Endodermal cell (in vitro differentiated cells): Measurements from ENCODE around the gene LILRA6. TPM values are rescaled to one million over a fixed set of nuclear protein-coding genes. Genes with fewer than 3 reads are reported as not detected.
A peak's percentile ranks its signal among the peaks of the same experiment; 100 is the strongest.

Experiments
- DNase-seq: peaks from one replicate; pipeline ENCODE4 v3.0.0-alpha.2; 2017
- H3K27ac ChIP-seq: 2 replicates; pipeline ENCODE4 v1.5.1; 2013; ENCODE audit warnings: mild to moderate bottlenecking, low read depth, low read length, moderate library complexity
- H3K27me3 ChIP-seq: 2 replicates; pipeline ENCODE4 v1.6.1; 2013; ENCODE audit warnings: mild to moderate bottlenecking, low read length, moderate library complexity; ENCODE audit not compliant: insufficient read depth, control insufficient read depth, poor library complexity, severe bottlenecking
- H3K36me3 ChIP-seq: 2 replicates; pipeline ENCODE4 v1.7.0; 2013; ENCODE audit warnings: mild to moderate bottlenecking, low read length, moderate library complexity; ENCODE audit not compliant: control insufficient read depth, insufficient read depth
- H3K4me1 ChIP-seq: one replicate; pipeline ENCODE4 v1.7.0; 2013; ENCODE audit warnings: low read length; ENCODE audit not compliant: control insufficient read depth, insufficient read depth
- H3K4me3 ChIP-seq: 2 replicates; pipeline ENCODE4 v1.5.1; 2013; ENCODE audit warnings: mild to moderate bottlenecking, low read length, moderate library complexity
- H3K9ac ChIP-seq: 2 replicates; pipeline ENCODE4 v1.6.1; 2013; ENCODE audit warnings: mild to moderate bottlenecking, low read length, moderate library complexity; ENCODE audit not compliant: poor library complexity, severe bottlenecking; ENCODE audit errors: extremely low read depth
- H3K9me3 ChIP-seq: 2 replicates; pipeline ENCODE4 v1.6.1; 2013; ENCODE audit warnings: mild to moderate bottlenecking, low read length, moderate library complexity; ENCODE audit not compliant: control insufficient read depth
- H3K27ac Mint-ChIP-seq: 2 replicates; pipeline ENCODE4 v1.8.0; 2020; ENCODE audit warnings: mixed read lengths
- H3K27me3 Mint-ChIP-seq: 2 replicates; pipeline ENCODE4 v1.8.0; 2021; ENCODE audit warnings: mild to moderate bottlenecking, mixed read lengths; ENCODE audit not compliant: insufficient read depth
- H3K36me3 Mint-ChIP-seq: 2 replicates; pipeline ENCODE4 v1.8.0; 2020; ENCODE audit warnings: low read depth, mixed read lengths
- H3K4me1 Mint-ChIP-seq: 2 replicates; pipeline ENCODE4 v1.8.0; 2020; ENCODE audit warnings: mixed read lengths
- H3K4me3 Mint-ChIP-seq: 2 replicates; pipeline ENCODE4 v1.8.0; 2020; ENCODE audit warnings: mild to moderate bottlenecking, moderate library complexity, mixed read lengths
- H3K9me3 Mint-ChIP-seq: 2 replicates; pipeline ENCODE4 v1.8.0; 2020; ENCODE audit warnings: mild to moderate bottlenecking, mixed read lengths
- CTCF ChIP-seq: fragments of 200-600 bp; sonication (generic); conservative IDR thresholded peaks from 2 replicates; pipeline ENCODE4 v1.5.0; 2021; ENCODE audit warnings: antibody characterized with exemption, mild to moderate bottlenecking
- WGBS, 2 experiments: methylation state at CpG; one replicate each; pipeline versions ENCODE4 v1.1.5 to v1.1.7; 2013; ENCODE audit warnings: missing lambda C conversion rate in 2 of 2, mixed read lengths in 1 of 2; ENCODE audit not compliant: insufficient coverage in 1 of 2, insufficient read length in 1 of 2; 5-methylcytosine and 5-hydroxymethylcytosine counted together
- total RNA-seq, 2 donors: library from RNA; stranded (reverse); fragmentation: NEBNext Ultra II Directional in 1 of 2; extraction: Animal tissue kit (Norgen Biotek cat#: 25700) in 1 of 2; gene quantifications; 2 replicates in 1 of 2; 3 replicates in 1 of 2; pipeline ENCODE4 v1.2.1, GENCODE V29; 2021

The LILRA6 gene
- total RNA-seq, 2 donors from 2014 or later = not detected

- no peaks in the 10 kb centered on the region for H3K27me3 ChIP-seq
- peak overlapping the region; percentile 76 for H3K4me3 Mint-ChIP-seq
- DNase-seq = no peak
- H3K9ac ChIP-seq = no peak overlapping the region
- H3K36me3 ChIP-seq = peaks cover 36% of the 10 kb centered on the region
- no peak overlapping the region for H3K4me3 ChIP-seq
- H3K36me3 Mint-ChIP-seq = peaks cover 44% of the 10 kb centered on the region
- H3K9me3 Mint-ChIP-seq = no peaks in the 10 kb centered on the region
- TF ChIP-seq CTCF = no peak
- no peak overlapping the region for H3K27ac ChIP-seq
- H3K27me3 Mint-ChIP-seq = no peaks in the 10 kb centered on the region
- H3K4me1 ChIP-seq = no peaks in the 10 kb centered on the region
- H3K4me1 Mint-ChIP-seq = peaks cover 10% of the 10 kb centered on the region
- no peaks in the 10 kb centered on the region for H3K9me3 ChIP-seq
- 93 to 97% methylated on average over 5 to 11 of the region's 11 CpGs for WGBS, 2 experiments
- no peak overlapping the region for H3K27ac Mint-ChIP-seq
Observed at GRCh38 chr19:54193011-54193410, 49.6 kb downstream of the LILRA6 start.

- Mint-ChIP-seq H3K9me3 (no peaks in the 10 kb centered on the region), H3K27me3 (no peaks in the 10 kb centered on the region), H3K4me1 (peaks cover 14% of the 10 kb centered on the region), H3K4me3 (peak overlapping the region; percentile 76), H3K36me3 (peaks cover 46% of the 10 kb centered on the region), H3K27ac (peak overlapping the region; percentile 93)
- H3K9ac ChIP-seq = peak overlapping the region; percentile 79
- no peak for DNase-seq
- H3K27ac ChIP-seq = peak overlapping the region; percentile 98
- peak overlapping the region; percentile 96 for H3K4me3 ChIP-seq
- H3K9me3 ChIP-seq = no peaks in the 10 kb centered on the region
- no peaks in the 10 kb centered on the region for H3K4me1 ChIP-seq
- H3K27me3 ChIP-seq = no peaks in the 10 kb centered on the region
- TF ChIP-seq CTCF = no peak
- H3K36me3 ChIP-seq = peaks cover 39% of the 10 kb centered on the region
- WGBS, 2 experiments = 68% methylated on average over 9 to 19 of the region's 19 CpGs
Observed at GRCh38 chr19:54191811-54192453, 50.7 kb downstream of the LILRA6 start.

DNA sequence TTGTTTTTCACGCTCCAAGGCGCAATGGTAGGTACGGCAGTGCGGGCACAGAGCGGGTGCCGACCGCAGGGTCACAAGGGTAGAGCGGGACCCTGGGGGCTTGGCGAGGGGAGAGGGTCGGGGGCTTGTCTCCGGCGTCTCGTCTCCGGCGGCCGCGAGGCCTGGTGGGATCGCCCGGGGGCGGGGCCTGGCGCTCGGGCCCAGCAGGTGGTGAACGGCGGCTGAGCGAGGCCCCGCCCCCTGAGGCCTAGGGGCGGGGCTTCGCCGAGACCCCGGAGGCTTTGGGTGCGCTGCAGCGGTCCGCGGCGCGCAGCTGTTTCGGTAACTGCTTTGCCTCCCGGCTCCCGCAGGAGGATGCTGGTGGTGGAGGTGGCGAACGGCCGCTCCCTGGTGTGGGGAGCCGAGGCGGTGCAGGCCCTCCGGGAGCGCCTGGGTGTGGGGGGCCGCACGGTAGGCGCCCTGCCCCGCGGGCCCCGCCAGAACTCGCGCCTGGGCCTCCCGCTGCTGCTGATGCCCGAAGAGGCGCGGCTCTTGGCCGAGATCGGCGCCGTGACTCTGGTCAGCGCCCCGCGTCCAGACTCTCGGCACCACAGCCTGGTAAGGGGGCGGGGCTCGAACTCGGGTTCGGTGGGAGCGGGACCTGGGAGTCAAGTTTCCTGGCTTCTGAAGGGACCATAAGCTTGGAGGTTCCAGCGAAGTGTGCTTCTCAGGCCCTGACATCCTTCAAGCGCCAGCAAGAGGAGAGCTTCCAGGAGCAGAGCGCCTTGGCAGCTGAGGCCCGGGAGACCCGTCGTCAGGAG lies 51.4 kb downstream of the LILRA6 start, which contains the start of gene TSEN34:
Gene TSEN34, plus strand, starts transcription at position 298 of the 800 bp plus-strand sequence. Its CDS starts 57 bp downstream, at position 355.
- 0 to 2% methylated on average over 19 to 77 of the region's 77 CpGs for WGBS, 2 experiments
- Histone ChIP-seq H3K4me3 (peak within 1 kb of the TSS; percentile 96), H3K4me1 (no peaks in the 10 kb centered on the region), H3K27me3 (no peaks in the 10 kb centered on the region), H3K9me3 (no peaks in the 10 kb centered on the region), H3K36me3 (peaks cover 43% of the 10 kb centered on the region), H3K27ac (peak within 1 kb of the TSS; percentile 98), H3K9ac (peak within 1 kb of the TSS; percentile 88)
- Mint-ChIP-seq H3K9me3 (no peaks in the 10 kb centered on the region), H3K27me3 (no peaks in the 10 kb centered on the region), H3K4me1 (peaks cover 14% of the 10 kb centered on the region), H3K4me3 (peak within 1 kb of the TSS; percentile 76), H3K36me3 (peaks cover 50% of the 10 kb centered on the region), H3K27ac (peak within 1 kb of the TSS; percentile 100)
- DNase-seq = peak; percentile 94
- no peak for TF ChIP-seq CTCF
